ENCODE results near the gene LPCAT1. TPM values are rescaled to one million over a fixed set of nuclear protein-coding genes. Genes with fewer than 3 reads are reported as not detected.

Gene LPCAT1
- total RNA-seq, 1 donor from 2014 or later, result 13.4 TPM

Small RNA genes lying within 50 kb of the gene (microRNA-seq; reads per million reads assigned to microRNA genes)
- gene MIR6075 (ENCODE audit: borderline number of aligned reads), result not detected

Other genes with a start within 250 kb of the LPCAT1 start
- gene TERT, start 228.9 kb downstream of the LPCAT1 start, total RNA-seq, result not detected
- 31.5 TPM for gene CLPTM1L, start 178.9 kb downstream of the LPCAT1 start, total RNA-seq
- gene SLC6A3, start 78.5 kb downstream of the LPCAT1 start, total RNA-seq, result not detected

Data from left ventricle myocardium superior (tissue), 1 donor.